GM21825 (cell line): Measurements from ENCODE around the gene SOX5.

ENCODE experiments used
- ATAC-seq: cut with Tn5 transposase; IDR thresholded peaks from one replicate; pipeline ENCODE4 v1.9.1; 2021; ENCODE audit warnings: mild to moderate bottlenecking, moderate library complexity; ENCODE audit not compliant: unreplicated experiment

Gene SOX5

DNA sequence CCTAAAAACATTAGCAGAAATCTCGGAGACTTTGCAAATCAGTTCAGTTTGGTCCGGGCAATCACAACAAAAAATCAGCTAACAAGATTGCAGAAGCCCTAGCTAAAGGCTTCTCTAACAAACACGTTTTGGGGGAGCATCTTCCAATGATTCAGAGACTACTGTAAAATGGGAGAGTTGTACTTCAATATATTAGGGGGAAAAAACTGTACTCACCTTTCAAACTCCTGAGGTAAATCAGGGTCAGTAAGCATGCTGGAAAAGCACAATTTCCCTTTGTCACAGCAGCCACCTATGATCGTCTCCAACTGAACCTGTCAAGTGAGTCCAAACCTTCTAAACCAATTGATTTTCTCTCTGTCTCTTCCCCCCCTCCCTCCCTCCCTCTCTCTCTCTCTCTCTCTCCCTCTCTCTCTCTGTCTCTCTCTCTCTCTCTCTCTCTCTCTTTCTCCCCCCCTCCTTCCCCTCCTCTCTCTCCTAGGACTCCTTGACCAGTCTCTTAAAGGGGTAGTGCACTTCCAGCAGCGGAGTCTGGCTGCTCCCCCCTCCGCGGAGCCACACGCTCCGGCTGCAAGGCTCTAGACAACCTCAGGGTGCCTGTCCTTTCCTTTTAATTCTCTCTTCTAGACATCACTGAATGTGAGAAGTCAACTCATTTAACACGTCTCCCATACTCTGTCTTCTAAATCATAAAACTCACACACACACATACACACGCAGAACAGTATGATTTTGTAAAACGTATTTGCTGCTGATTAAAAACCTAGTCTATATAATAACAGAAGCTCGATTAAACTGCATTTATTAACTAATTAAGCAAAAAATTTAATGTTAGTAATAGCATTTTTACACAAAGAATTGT lies at the start of gene SOX5:
Gene SOX5 (minus strand): TSS at position 323 of the 862 bp plus-strand sequence. CDS start 69 bp downstream, at position 254.
- no peak for ATAC-seq

DNA sequence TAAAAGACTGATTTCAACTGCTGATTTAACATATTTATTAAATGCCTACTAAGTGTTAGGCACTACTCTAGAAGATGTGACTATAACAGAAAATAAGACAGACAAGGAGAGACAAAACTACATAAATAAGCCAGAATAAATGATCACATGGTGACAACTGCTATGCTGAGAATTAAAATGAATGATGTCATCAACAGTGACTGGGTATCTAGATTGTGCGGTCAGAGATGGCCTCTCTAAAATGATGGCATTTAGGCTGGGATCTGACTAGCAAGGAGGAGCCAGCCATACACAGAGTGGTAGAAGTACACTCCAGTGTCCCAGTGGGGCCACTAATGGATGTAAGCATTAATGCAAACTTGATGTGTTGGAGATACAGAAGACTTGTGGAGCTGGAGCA lies 37.6 kb upstream of the SOX5 start:
- no peak for ATAC-seq

DNA sequence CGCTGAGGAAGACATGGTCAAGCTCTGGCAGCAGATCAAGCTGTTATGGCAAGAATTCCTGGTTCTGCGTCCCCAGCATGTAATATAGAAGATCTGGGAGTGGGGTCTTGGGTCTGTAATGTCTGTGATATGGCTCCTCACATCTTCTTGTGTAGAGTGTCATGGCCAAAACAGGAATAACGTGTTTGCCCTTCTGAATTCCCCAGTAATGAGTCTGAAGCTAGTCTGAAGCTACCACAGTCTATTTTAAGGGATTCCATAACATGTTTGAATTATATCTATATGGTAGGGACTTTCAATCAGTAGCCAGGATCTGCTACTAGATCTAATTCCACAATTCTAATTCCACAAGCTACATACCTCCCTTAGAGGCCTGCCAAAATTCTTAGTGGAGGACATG lies 31.4 kb upstream of the SOX5 start:
- ATAC-seq = no peak

DNA sequence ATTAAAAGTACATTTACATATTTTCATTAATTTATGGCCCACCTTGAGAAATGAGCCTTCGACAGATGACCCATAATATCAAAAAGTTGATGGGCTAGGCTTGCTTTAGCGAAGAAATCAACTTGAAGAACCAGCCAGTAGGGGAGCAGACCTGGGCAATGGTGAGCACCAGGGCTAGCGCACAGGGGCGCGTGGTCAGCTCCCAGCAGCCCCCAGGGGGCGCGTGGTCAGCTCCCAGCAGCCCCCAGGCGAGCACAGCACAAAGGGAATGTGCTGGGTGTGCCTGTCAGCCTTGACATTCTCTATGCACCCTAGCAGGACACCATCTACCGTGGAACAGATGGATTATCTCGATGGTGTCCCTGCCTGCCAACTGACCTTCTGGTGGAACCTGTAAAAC lies 15.3 kb upstream of the SOX5 start:
- no peak for ATAC-seq

DNA sequence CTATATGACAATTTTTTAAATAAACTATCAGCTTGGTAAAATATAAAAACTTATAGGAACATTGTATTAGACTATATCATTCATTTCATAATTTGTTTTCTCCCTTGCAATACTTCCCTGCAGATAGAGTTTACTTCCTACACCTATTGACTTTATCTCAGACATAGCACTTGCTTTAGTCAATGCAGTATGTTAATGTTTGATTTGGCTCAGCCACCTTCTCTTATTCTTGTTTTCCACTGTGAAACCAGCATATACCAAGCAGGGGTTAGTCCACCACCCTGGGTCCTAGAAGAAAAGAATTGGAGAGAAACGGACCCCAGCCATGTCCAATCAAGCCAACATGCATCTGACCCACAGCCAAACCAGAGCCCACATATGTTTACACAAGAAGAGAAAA lies 10.4 kb upstream of the SOX5 start:
- ATAC-seq = no peak

DNA sequence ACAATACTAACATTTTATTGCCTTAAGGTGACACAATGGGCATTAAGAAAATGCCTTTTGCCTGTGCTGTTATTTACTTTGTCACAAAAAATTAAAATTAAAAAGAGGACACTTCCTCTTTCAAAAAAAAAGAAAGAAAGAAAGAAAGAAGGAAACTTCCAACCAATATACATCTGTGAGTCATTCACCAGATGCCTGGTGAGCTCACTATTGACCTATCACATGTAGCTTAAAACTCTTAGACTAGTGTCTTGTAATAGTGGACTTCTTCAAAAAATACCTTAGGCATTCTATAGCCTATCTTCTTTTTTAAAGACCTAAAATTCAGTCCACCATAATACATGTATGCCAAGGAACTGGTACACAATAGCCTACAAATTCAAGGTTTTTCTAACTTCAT lies 4.9 kb upstream of the SOX5 start:
- ATAC-seq = no peak

DNA sequence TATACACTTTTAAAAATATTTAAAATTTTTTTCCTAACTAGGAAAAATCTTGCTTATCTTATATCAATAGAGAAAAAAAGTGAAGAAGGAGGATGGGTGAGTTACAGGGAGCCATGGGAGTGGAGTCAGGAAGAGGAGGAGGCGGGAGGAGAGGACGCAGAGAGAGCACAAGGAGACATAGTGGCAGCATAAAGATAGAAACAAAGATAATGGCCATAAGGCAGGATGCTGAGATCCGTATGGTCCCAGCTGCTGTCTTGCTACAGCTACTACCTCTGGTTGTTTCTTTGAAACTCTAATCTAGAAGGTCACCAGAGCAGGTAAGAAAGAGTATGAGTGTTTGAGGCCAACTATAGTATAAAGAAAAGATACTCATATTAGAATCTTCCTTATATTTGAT lies 2.6 kb upstream of the SOX5 start:
- ATAC-seq = no peak

DNA sequence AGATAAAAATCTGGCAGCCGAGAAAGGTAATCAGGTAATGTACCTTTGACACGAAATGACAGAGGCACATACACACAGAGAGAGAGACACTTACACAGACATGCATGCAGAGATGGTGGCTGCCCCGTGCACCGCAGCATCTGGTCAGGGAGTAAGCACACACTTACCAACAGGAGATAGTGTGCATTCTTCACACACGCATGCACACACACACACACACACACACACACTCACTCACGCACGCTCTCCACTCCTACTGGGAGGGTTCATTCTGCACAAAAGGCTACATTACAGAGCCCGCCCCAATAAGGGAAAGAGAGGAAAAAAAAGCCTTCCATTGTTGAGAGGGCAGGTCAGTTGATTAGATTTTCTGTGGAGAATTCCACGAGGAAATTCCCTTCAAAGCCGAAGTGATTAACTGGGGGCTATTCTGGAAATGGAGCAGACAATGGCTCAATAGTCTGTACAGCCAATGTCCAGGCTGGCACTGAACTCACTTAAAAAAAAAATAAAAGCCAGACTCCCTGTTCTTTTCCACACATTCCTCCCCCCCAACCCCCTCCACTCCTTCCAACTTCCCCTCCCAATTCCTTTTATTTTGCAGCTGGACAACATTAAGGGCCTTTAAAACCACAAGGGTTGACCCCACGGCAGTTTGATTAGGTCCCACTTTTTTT lies 1.4 kb upstream of the SOX5 start:
- ATAC-seq = no peak

DNA sequence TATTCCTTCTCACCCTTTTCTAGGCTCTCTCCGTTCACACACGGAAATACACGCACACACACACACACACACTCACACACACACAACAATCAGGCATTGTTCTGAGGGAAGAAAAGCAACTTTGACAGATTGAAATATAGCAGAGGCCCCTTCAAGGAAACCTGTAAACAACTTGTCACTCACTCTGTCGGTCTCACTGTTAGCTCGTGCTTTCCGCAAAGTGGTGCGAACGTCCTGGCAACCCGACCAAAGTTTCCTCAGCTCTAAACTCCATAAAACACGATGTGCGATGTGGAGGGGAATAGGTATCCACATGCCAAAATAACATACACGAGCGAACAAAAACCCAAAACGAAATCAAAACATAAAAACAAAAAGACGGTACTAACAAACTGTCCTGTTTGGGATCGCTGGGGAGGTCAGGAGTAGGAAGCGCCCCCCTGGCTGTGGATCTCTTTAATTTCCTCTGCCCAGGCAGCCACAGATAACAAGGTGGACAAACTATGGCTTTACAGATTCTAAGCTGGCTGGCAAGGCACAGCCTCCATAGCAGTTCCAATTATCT lies 822 bp upstream of the SOX5 start:
- ATAC-seq = no peak

DNA sequence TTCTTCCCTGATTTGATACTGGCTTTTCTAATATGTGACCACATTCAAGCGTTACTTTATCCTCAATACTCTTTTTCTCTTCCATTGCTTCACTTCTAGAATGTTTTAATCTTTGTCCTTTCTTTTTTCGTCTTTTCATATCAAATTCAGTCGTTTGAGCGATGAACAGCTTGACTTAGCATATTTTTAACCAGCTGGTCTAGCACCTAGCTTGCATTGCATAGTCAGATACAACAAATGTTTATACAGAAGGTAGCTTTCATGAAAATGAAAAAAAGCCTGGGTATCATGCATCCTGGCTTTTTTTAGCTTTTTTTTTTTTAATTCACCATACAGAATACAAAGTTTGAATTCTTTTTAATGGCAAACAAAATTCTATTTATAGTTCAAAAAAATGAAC lies 1.2 kb downstream of the SOX5 start:
- no peak for ATAC-seq

DNA sequence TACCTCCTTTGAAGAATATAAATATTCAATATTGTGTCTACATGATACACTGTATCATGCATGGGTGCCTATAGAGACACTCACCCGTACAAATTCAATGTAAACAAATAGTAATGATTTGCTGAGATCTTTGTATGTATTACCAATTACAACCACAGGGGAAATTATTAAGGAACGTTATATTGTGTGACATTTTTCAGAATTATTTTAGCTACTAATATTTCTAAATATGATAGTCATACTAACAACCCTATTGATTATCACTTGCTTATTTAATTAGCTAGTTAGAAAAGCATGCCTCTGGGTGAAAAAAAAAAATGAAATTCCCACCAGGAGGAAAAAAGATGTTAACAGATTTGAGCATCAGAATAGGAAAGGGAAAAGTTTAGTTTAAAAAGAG lies 2.1 kb downstream of the SOX5 start:
- no peak for ATAC-seq

DNA sequence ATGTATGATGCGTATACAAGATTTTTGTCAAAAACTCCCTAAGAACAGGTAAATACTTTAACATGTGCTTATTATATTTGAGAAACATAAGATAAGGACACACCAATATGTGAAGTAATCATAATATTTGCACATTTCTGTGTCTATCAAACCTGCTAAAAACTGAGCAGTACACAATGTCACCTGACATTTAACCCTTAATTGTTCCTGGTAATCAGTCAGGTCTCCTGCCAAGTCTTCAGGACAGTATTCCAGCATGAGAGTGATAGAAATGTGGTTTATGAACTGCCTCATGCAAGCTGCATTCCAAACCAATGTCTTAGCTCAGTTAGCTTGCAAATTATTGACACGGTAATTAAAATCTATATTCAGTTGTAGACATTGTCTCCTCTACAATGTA lies 4.2 kb downstream of the SOX5 start:
- no peak for ATAC-seq

DNA sequence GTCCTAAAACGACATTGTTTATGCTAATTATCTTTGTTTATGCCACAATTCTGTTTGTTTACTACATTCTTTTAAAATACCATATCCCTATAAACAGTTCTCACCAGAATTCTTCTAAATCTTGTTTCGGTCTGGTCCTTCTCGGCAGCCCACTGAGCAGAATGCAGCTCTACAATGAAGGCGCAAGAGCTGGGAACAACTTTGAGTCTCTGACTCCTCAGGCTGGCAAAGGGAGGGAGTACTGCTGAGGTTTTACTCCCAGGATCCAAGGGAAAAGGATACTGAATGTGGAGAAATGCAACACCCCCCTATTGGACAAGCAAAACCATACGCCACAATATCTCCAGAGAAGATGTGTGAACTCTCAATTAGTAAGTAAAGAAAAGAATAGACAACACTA lies 5.4 kb downstream of the SOX5 start:
- ATAC-seq = no peak

DNA sequence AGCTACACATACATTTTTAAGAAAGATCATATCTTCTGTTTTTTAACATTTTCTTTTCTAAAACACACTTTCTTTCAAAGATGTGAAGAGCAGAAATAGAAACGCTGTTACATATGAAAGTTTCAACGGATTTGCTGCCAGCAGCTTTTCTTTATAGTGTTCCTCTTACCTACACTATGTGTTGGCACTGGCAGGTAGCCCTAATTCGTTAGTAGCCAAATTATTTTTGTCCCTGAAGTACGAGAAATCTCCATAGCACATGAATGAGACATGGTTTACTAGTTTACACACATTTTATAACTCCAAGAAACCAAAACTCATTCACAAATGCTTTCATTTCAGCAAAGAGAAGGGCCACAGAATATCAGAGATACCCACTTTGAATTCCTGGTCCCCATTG lies 6.6 kb downstream of the SOX5 start:
- no peak for ATAC-seq

DNA sequence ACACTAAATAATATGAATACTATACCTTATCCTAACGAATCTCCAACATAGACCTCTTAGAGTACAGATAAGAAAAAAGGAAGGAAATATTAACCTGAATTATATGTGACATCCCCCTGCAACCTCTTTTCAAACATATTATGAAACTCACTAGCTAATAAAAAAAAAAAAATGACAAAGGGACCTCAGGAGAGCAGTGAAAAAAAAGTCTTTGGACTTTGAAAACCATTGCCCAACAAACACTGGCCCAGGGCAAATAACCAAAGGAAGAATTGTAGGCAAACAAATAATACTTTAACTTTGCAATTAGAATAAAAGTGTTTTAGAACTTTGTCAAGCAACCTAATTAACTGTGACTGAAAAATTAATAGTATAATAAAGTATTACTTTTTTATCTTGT lies 7.7 kb downstream of the SOX5 start:
- no peak for ATAC-seq

DNA sequence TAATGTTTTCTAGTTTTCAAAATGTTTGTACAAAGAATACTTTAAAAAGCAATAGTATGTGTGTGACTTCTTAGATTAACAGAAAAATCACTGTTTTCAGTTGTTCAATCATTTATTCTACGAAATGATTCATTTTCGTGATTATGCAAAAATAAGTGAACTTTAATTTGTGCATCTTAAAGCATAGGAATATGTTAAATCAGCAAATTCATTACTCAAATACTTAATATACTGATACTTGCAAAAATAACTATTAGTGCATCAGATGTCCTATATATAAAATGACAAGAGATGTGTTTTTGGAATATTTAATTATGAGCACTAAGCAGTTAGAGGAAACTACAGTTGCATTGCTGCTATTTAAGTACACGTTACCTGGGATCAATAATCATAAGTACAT lies 11.0 kb downstream of the SOX5 start:
- no peak for ATAC-seq

DNA sequence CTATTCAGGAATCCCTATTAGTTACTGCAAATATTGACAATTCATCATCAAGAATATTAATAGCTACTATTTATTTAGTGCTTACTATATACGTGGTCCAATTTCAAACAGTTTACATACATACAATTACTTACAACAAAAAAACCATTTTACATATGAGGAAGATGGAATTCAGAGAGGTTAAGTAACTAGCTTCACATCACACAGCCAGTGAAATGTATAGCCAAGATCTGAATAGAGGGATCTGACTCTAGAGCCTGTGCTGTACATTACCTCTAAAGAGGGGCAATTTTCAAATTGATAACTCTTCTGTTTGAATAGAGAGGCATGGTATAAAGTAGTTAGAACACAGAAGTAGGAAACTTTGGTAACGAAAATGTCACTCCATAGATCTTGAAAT lies 18.3 kb downstream of the SOX5 start:
- ATAC-seq = no peak

DNA sequence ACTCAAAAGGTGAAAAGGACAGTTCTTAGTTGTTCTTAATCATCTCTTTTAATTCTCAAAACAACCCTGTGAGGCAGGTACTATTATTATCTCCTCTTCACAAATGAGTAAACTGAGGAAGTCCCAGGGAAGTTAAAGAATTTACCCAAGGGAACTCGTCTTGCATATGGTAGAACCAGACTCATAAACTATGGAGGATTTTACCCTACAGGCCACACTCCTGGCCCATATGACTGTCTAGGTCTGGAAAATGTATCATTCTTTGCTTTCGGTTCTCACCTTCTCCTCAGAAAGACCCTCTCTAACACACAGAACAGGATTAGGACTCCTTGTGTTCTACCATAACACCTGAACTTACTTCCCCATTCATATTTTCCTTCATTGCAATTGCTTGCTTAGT lies 18.9 kb downstream of the SOX5 start:
- ATAC-seq = no peak

DNA sequence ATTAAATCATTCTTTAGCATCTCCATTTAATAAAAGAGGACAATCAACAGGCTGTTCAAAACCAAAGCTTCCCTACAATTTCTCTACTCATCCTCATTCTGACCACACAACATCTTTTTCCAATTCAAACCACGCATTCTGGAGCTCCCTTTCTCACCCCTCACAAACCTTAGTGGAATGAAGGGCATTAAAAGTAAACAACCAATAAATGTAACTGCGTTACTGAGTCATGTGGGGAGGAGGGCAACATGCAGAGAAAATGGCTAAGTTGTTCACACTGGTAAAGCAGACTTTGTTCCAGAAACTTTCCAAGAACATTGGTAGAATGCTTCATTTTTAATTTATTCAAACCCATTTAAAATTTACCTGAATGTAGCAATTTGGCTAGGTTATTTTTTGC lies 19.6 kb downstream of the SOX5 start:
- ATAC-seq = no peak

DNA sequence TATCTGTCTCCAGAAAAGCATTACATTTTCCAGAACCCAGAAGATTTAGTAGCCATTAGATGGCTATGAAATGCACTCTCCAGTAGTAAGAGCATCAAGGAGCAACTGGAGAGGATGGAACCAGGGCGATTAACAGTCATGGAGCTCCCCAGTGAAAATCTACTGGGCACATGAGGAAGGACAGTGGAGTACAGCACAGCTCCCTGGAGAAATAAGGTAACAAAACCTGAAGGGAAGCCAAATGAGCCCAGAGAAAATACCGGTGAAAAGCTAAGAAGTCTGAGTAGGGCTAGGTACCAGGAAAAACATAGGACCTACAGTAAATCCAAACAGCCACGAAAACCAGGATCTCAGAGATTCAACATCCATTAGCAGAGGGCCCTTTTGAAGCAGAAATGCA lies 21.6 kb downstream of the SOX5 start:
- no peak for ATAC-seq

DNA sequence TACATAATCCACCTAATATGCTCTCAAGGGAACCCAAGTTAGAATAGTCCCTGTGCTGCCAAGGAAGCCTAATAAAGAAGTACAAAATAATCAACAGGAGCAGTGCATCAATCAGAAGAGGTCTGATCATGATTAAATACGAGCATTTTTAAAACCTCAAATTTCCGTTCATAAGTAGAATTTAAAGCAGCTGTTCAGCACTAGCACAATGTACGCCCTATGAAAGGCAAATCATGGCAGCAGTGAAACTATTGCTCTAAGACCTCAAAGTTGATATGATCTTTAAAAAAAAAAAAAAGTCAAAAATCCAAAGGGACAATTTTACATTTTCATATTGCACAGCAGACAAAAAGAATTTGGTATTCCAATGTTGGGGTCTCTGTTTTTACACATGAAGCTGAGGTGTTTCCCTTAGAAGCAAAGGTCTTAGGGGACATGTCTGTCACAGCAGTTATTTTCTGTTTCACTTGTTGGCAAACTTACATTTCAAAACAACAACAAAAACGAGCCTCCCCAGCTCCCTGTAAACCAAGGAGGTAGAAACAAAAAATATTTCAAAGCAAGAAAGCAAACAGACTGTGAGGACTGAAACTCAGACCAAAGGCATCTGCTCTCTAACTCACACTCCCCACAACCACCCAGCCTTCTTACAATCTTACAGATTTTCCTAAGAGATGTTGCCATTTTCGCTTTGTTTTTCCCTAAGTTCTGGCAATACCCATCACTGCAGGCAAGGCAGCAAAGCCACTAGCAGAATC lies 28.2 kb downstream of the SOX5 start:
- ATAC-seq = no peak

DNA sequence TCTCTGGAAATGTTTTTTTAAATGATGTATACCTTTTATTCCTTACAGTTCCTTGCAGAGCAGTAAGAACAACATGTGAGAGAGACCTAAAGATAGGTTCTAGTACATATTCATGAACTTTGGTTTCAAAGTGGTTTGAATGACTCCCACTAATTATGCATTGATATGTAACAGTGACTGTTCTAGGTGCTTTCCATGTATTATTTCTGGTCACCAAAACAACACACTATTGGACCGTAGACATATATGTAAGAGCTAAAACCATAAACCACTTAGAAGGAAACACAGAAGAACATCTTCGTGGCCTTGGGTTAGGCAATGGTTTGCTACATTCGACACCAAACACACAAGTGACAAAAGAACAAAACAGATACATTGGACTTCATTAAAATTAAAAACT lies 37.9 kb downstream of the SOX5 start:
- ATAC-seq = no peak
